ENCODE data around the gene THG1L.

Gene THG1L

GRCh38 chr5:157729858-157730257 lies 1.4 kb upstream of the THG1L start:
- DNase-seq: no peak

- DNase-seq: no peak
These were observed 334 bp upstream of the THG1L start for GRCh38 chr5:157730900-157731271.

DNA sequence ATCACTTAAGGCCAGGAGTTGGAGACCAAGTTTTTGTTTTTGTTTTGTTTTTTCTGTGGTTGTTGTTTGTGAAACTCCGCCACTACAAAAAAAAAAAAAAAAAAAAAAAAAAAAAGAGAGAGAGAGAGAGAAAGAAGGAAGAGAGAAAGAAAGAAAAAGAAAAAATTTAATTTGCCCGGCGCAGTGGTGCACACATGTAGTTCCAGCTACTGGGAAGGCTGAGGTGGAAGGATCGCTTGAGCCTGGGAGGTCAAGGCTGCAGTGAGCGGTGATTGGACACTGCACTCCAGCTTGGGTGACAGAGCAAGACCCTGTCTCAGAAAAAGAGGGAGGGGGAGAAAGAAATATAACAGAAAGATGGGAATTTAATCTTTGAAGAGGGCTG lies 902 bp downstream of the THG1L start:
- DNase-seq: no peak

DNA sequence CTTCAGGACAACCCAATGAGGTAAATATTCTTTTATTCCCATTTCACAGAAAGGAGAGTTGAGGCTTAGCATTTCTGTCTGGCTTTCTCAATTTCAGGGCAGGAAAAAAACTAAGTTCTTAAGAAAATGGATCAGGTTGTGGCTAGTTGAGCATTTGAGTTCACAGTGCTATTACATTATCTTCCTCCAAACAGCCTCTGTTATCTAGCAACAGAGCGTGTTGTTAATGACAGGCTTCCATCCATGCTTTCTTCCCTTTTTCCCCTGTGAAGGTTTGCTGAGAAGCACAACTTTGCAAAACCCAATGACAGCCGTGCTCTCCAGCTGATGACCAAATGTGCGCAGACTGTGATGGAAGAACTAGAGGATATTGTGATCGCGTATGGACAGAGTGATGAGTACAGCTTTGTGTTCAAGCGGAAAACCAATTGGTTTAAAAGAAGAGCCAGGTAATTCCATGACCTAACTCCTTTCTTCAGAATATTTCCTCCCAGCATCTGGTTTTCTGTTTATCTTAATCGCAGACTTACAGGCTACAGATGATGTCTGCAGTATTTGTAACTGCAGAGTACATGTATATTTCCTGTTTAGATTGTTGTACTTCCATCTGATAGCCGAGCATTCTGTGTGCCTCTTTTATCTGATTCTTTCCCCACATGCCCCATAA lies 1.5 kb downstream of the THG1L start:
- DNase-seq: no peak

DNA sequence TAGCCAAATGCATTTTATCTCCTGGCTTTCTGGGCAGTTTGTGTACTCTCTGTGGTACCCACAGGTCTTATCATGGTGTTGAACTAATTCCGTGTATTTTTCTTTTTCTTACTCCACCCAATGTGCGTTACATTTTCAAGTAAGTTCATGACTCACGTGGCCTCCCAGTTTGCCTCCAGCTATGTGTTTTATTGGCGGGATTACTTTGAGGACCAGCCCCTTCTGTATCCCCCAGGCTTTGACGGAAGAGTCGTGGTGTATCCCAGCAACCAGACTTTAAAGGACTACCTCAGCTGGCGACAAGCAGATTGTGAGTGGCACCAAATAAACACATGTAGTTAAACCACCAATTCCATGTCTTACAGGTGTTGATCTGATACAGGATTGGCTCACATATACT lies 3.2 kb downstream of the THG1L start:
- DNase-seq: no peak

- DNase-seq: no peak
These were observed 4.8 kb downstream of the THG1L start for GRCh38 chr5:157735991-157736390.

GRCh38 chr5:157739388-157740228 lies 8.4 kb downstream of the THG1L start:
- no peak for DNase-seq

- DNase-seq: peak in 1 of 2 experiments; percentile 53
These were observed 9.0 kb downstream of the THG1L start for GRCh38 chr5:157740229-157740610.

DNA sequence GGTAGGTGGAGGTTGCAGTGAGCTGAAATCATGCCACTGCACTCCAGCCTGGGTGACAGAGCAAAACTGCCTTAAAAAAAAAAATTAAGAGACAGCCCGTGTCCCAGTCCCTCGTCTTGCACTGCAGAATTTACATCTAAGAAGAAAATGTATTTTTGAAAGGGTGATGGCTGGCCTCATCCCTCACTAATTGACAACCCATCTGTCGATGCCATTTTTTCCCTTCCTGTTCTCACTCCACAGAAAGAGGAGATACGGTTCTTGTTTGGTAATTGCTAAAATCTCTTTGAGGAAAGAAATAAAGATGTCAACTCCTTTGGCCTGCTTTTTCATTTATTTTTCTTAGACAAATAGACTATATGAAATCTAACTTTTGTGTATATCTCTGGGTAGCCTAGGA lies 9.9 kb downstream of the THG1L start:
- DNase-seq: no peak

GRCh38 chr5:157743163-157744050 lies 12.2 kb downstream of the THG1L start, which contains the start of gene LSM11:
Gene LSM11, plus strand, starts transcription at chr5:157743712. Its CDS starts 39 bp downstream, at chr5:157743751.
- peak; percentile 78 to 82 for DNase-seq

- no peak for DNase-seq
These were observed 13.1 kb downstream of the THG1L start for GRCh38 chr5:157744051-157745011.

- no peak for DNase-seq
These were observed 13.8 kb downstream of the THG1L start for GRCh38 chr5:157745041-157745456.

DNA sequence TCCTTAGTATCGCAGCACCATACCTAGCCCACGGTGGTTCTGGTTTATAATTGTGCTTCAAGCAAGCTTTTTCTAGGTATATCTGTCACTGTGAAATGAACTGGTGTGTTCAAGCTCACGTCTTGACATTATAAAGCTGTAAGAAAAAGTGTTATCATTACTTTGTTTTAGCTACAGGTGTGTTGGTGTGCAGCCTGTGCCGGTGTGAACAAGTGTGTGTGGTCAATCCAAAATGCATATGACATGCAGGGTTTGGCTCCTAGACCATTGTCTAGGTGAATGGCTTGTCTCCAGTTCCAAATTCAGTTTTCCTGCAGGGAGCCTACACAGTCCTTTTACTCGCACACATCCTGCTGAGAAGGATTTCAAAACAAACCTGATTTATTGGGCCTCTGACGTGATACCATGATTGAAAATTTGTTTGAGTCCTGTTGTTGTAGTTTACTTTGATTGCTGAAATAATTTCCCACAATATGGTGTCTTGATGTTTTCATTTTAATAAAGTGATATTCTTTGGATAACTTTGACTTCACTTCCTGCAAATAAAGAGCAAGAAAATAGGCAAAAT lies 16.0 kb downstream of the THG1L start:
- peak in 1 of 2 experiments; percentile 54 for DNase-seq

- no peak for DNase-seq
These were observed 16.8 kb downstream of the THG1L start for GRCh38 chr5:157747766-157748700.

- no peak for DNase-seq
These were observed 17.7 kb downstream of the THG1L start for GRCh38 chr5:157748760-157749461.

GRCh38 chr5:157749462-157749799 lies 18.2 kb downstream of the THG1L start:
- DNase-seq: no peak

DNA sequence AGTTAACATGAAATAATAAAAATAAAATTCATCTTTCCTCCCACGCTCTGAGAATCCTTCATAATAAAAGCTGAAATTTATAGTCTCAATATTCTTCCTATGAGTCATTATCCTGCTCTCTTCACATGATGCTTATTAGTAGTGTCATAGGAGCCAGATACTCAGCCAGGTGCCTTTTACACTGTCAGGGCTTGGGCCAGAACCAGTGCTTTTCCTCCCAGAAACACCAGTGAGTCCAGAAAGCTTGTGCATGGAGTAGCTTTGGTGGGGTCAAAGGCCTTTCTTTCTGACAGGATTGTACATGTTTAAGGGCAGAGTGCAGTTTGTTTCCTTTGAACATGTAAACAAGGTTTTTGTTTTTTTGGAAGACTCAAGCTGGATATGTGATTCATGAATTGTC lies 19.1 kb downstream of the THG1L start:
- no peak for DNase-seq

DNA sequence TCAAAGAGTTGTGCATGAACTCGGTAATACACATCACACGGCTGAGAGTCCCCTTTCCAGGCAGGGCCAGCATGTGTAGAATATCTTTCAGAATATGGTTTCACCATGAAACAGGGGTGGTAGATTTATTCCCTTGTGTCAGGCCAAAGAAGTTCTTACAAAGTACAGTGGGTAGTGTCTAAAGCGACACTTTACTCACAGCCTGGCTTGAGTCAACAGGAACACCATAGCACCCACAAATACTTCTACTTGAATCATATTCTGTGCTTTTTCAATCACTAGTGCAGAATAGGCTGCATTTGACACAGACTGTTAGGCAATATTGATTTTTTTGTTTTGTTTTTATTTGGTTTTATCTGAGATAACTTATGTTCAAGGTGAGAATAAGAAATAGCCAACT lies 24.9 kb downstream of the THG1L start:
- no peak for DNase-seq

- no peak for DNase-seq
These were observed 27.5 kb downstream of the THG1L start for GRCh38 chr5:157758706-157759105.
